Measurements from ENCODE around the gene DGKD.

DGKD gene

GRCh38 chr2:233414273-233414654 is 60.0 kb downstream of the DGKD start:
- H3K4me3 ChIP-seq (replicated peaks; ENCODE audit: low read depth, low read length), result no peak overlapping the region
- DNase-seq (ENCODE audit: extremely low read depth, low read depth), result no peak
- TF ChIP-seq CTCF (IDR thresholded peaks at IDR 0.05; ENCODE audit: low read depth, low read length, missing control alignments), result no peak

- TF ChIP-seq CTCF (IDR thresholded peaks at IDR 0.05; ENCODE audit: low read depth, low read length, missing control alignments), result no peak
- no peak overlapping the region for H3K4me3 ChIP-seq (replicated peaks; ENCODE audit: low read depth, low read length)
- DNase-seq (ENCODE audit: extremely low read depth, low read depth), result no peak
Observed at GRCh38 chr2:233414777-233415570, 60.7 kb downstream of the DGKD start.

- no peak for DNase-seq (ENCODE audit: extremely low read depth, low read depth)
- no peak overlapping the region for H3K4me3 ChIP-seq (replicated peaks; ENCODE audit: low read depth, low read length)
- TF ChIP-seq CTCF (IDR thresholded peaks at IDR 0.05; ENCODE audit: low read depth, low read length, missing control alignments), result no peak
Observed at GRCh38 chr2:233416199-233416598, 61.9 kb downstream of the DGKD start.

- TF ChIP-seq CTCF (IDR thresholded peaks at IDR 0.05; ENCODE audit: low read depth, low read length, missing control alignments), result no peak
- no peak overlapping the region for H3K4me3 ChIP-seq (replicated peaks; ENCODE audit: low read depth, low read length)
- no peak for DNase-seq (ENCODE audit: extremely low read depth, low read depth)
Observed at GRCh38 chr2:233416706-233417105, 62.4 kb downstream of the DGKD start.

GRCh38 chr2:233417282-233417681 is 63.0 kb downstream of the DGKD start:
- no peak for DNase-seq (ENCODE audit: extremely low read depth, low read depth)
- no peak overlapping the region for H3K4me3 ChIP-seq (replicated peaks; ENCODE audit: low read depth, low read length)
- TF ChIP-seq CTCF (IDR thresholded peaks at IDR 0.05; ENCODE audit: low read depth, low read length, missing control alignments), result no peak

GRCh38 chr2:233418052-233418760 is 63.9 kb downstream of the DGKD start:
- TF ChIP-seq CTCF (IDR thresholded peaks at IDR 0.05; ENCODE audit: low read depth, low read length, missing control alignments), result no peak
- no peak overlapping the region for H3K4me3 ChIP-seq (replicated peaks; ENCODE audit: low read depth, low read length)
- no peak for DNase-seq (ENCODE audit: extremely low read depth, low read depth)

Measured in HFF-Myc (cell line).